IMR-90 (cell line): ENCODE data around the gene ACOXL. TPM values are rescaled to one million over a fixed set of nuclear protein-coding genes. Genes with fewer than 3 reads are reported as not detected.

Source experiments
- ATAC-seq: fragments of 200-7000 bp; cut with Tn5 transposase; 2 replicates; pipeline ENCODE4 v1.9.1; 2020; ENCODE audit warnings: low read depth, mild to moderate bottlenecking, moderate library complexity
- BruUV-seq: library from RNA; stranded (reverse); fragments of 400-500 nt; replicated peaks from 2 replicates; lab custom pipeline; 2021; lab: Mats Ljungman, UMichigan
- CTCF ChIA-PET: fragments of 300-600 bp; formaldehyde crosslinking; extraction: SDS; loops from one replicate; lab custom pipeline; 2021; ENCODE audit warnings: antibody characterized with exemption; lab: Yijun Ruan, JAX
- POLR2A ChIA-PET: fragments of 300-600 bp; sonication (Branson Sonifier 250); formaldehyde crosslinking; loops from one replicate; lab custom pipeline; 2022; ENCODE audit warnings: antibody characterized with exemption; ENCODE audit not compliant: unreplicated experiment; lab: Charles Lee
- DNase-seq: peaks from one replicate; pipeline ENCODE4 v3.0.0; 2013
- H2AFZ ChIP-seq: replicated peaks from 2 replicates; pipeline ENCODE3; 2013; ENCODE audit warnings: low read length, mild to moderate bottlenecking; ENCODE audit not compliant: poor library complexity
- H2AK5ac ChIP-seq: 2 replicates; pipeline ENCODE4 v1.6.1; 2013; ENCODE audit warnings: low read depth, low read length, inconsistent platforms
- H2AK9ac ChIP-seq: replicated peaks from 2 replicates; pipeline ENCODE3; 2013; ENCODE audit warnings: mild to moderate bottlenecking, low read depth, low read length, moderate library complexity; ENCODE audit not compliant: poor library complexity
- H2BK120ac ChIP-seq: 2 replicates; pipeline ENCODE4 v1.6.1; 2013; ENCODE audit warnings: low read depth, low read length, inconsistent platforms
- H2BK15ac ChIP-seq: 3 replicates; pipeline ENCODE4 v1.6.1; 2013; ENCODE audit warnings: low read depth, low read length, inconsistent platforms
- H2BK20ac ChIP-seq: 2 replicates; pipeline ENCODE4 v1.6.1; 2013; ENCODE audit warnings: low read depth, mild to moderate bottlenecking, inconsistent platforms, low read length, moderate library complexity
- H2BK5ac ChIP-seq: 2 replicates; pipeline ENCODE4 v1.6.1; 2013; ENCODE audit warnings: mild to moderate bottlenecking, low read depth, low read length, inconsistent platforms; ENCODE audit not compliant: poor library complexity, severe bottlenecking
- H3K14ac ChIP-seq: replicated peaks from 2 replicates; pipeline ENCODE4 v1.6.1; 2013; ENCODE audit warnings: low read depth, low read length, inconsistent platforms
- H3K18ac ChIP-seq: 2 replicates; pipeline ENCODE4 v1.6.1; 2013; ENCODE audit warnings: low read depth, low read length, control low read depth
- H3K23ac ChIP-seq: 2 replicates; pipeline ENCODE4 v1.6.1; 2013; ENCODE audit warnings: low read depth, low read length, inconsistent platforms
- H3K27ac ChIP-seq: 2 replicates; pipeline ENCODE4 v1.5.1; 2013; ENCODE audit warnings: mild to moderate bottlenecking, control low read depth, low read length; ENCODE audit not compliant: insufficient read depth
- H3K27me3 ChIP-seq: 2 replicates; pipeline ENCODE4 v1.6.1; 2013; ENCODE audit warnings: low read length; ENCODE audit not compliant: control insufficient read depth, insufficient read depth
- H3K36me3 ChIP-seq: 2 replicates; pipeline ENCODE4 v1.6.1; 2013; ENCODE audit warnings: low read length, mixed read lengths; ENCODE audit not compliant: control insufficient read depth, insufficient read depth
- H3K4ac ChIP-seq: 2 replicates; pipeline ENCODE4 v1.6.1; 2013; ENCODE audit warnings: low read depth, low read length, inconsistent platforms
- H3K4me1 ChIP-seq: 2 replicates; pipeline ENCODE4 v1.6.1; 2013; ENCODE audit warnings: low read length, mixed read lengths; ENCODE audit not compliant: control insufficient read depth, insufficient read depth
- H3K4me2 ChIP-seq: 2 replicates; pipeline ENCODE4 v1.6.1; 2013; ENCODE audit warnings: low read depth, mild to moderate bottlenecking, control low read depth, low read length, moderate library complexity
- H3K4me3 ChIP-seq: 2 replicates; pipeline ENCODE4 v1.5.1; 2013; ENCODE audit warnings: low read depth, mild to moderate bottlenecking, control low read depth, low read length, moderate library complexity; ENCODE audit not compliant: insufficient read depth
- H3K56ac ChIP-seq: 2 replicates; pipeline ENCODE4 v1.6.1; 2013; ENCODE audit warnings: low read length, inconsistent platforms; ENCODE audit not compliant: insufficient read depth; ENCODE audit errors: extremely low read depth
- H3K79me1 ChIP-seq, 2 experiments: 2 replicates each; pipeline ENCODE4 v1.6.1; 2013; ENCODE audit warnings: low read length in 2 of 2, inconsistent platforms in 1 of 2, low read depth in 1 of 2
- H3K9ac ChIP-seq: 2 replicates; pipeline ENCODE4 v1.6.1; 2013; ENCODE audit warnings: low read depth, low read length, control low read depth
- H3K9me1 ChIP-seq: 2 replicates; pipeline ENCODE4 v1.6.1; 2013; ENCODE audit warnings: low read length, inconsistent platforms; ENCODE audit not compliant: insufficient read depth
- H3K9me3 ChIP-seq: 2 replicates; pipeline ENCODE4 v1.6.1; 2013; ENCODE audit warnings: low read length; ENCODE audit not compliant: control insufficient read depth, insufficient read depth
- H4K20me1 ChIP-seq: 2 replicates; pipeline ENCODE4 v1.6.1; 2013; ENCODE audit warnings: low read length, inconsistent platforms; ENCODE audit not compliant: insufficient read depth
- H4K5ac ChIP-seq: 2 replicates; pipeline ENCODE4 v1.6.1; 2013; ENCODE audit warnings: mild to moderate bottlenecking, low read depth, low read length, control low read depth
- H4K8ac ChIP-seq, 2 experiments: 2 replicates each; pipeline ENCODE4 v1.6.1; 2013; ENCODE audit warnings: low read depth in 2 of 2, low read length in 2 of 2, control low read depth in 1 of 2, inconsistent platforms in 1 of 2
- H4K91ac ChIP-seq: 2 replicates; pipeline ENCODE4 v1.6.1; 2013; ENCODE audit warnings: low read depth, low read length, inconsistent platforms; ENCODE audit not compliant: insufficient read depth
- CTCF ChIP-seq: conservative IDR thresholded peaks from 2 replicates; pipeline ENCODE4 v1.5.1; 2012; ENCODE audit warnings: mild to moderate bottlenecking, low read depth, low read length, improper control_type of control experiment
- ELK1 ChIP-seq: fragments of 150-350 bp; IDR thresholded peaks from 2 replicates; pipeline ENCODE4 v1.6.1; 2016; ENCODE audit warnings: low read depth, mild to moderate bottlenecking, low read length, moderate library complexity, borderline replicate concordance
- MAFK ChIP-seq: IDR thresholded peaks from 2 replicates; pipeline ENCODE4 v1.6.1; 2012; ENCODE audit warnings: low read depth, low read length, improper control_type of control experiment
- MXI1 ChIP-seq: IDR thresholded peaks from 2 replicates; pipeline ENCODE4 v1.6.1; 2012; ENCODE audit warnings: low read depth, mild to moderate bottlenecking, low read length, moderate library complexity, borderline replicate concordance
- NFE2L2 ChIP-seq: fragments of 150-350 bp; IDR thresholded peaks from 2 replicates; pipeline ENCODE4 v1.6.1; 2016; ENCODE audit warnings: low read depth, mild to moderate bottlenecking, low read length
- RAD21 ChIP-seq: IDR thresholded peaks from 2 replicates; pipeline ENCODE4 v1.6.1; 2012; ENCODE audit warnings: low read length, improper control_type of control experiment
- RCOR1 ChIP-seq: IDR thresholded peaks from 2 replicates; pipeline ENCODE4 v1.6.1; 2012; ENCODE audit warnings: mild to moderate bottlenecking, low read length, improper control_type of control experiment; ENCODE audit not compliant: insufficient replicate concordance
- SMC3 ChIP-seq: fragments of 150-350 bp; IDR thresholded peaks from 2 replicates; pipeline ENCODE4 v1.6.1; 2016; ENCODE audit warnings: low read depth, mild to moderate bottlenecking, antibody characterized with exemption, low read length, moderate library complexity
- USF2 ChIP-seq: fragments of 150-350 bp; IDR thresholded peaks from 2 replicates; pipeline ENCODE4 v1.6.1; 2017; ENCODE audit warnings: mild to moderate bottlenecking, antibody characterized with exemption, low read length, low read depth
- WGBS, 2 experiments: methylation state at CpG; one replicate each; pipeline versions ENCODE4 v1.1.5 to v1.1.7; 2013; ENCODE audit warnings: missing lambda C conversion rate in 2 of 2; ENCODE audit not compliant: insufficient read length in 1 of 2; ENCODE audit errors: extremely low coverage in 2 of 2; 5-methylcytosine and 5-hydroxymethylcytosine counted together
- dilution Hi-C: fragments of 300-500 bp; cut with HindIII; formaldehyde crosslinking; loops from one replicate; pipeline ENCODE4 v1.14.3; 2018; ENCODE audit warnings: low sequenced_read_pairs; ENCODE audit not compliant: unreplicated experiment
- in situ Hi-C: fragments of 300-500 bp; cut with MboI; formaldehyde crosslinking; loops from 3 replicates; pipeline ENCODE4 v1.14.3; 2019; ENCODE audit warnings: low sequenced_read_pairs, inconsistent platforms, mixed read lengths
- intact Hi-C: fragments of 100-400 bp; cut with micrococcal nuclease; formaldehyde crosslinking; loops from 2 replicates; pipeline ENCODE4 v1.10.0; 2022
- polyA plus RNA-seq, 3 experiments: library from polyadenylated mRNA; depleted of rRNA; stranded (reverse); fragments of >200 nt; gene quantifications; 2 replicates each; pipeline ENCODE4 v1.2.3, GENCODE V29; 2012; ENCODE audit warnings: low replicate concordance in 1 of 3
- total RNA-seq: library from RNA; depleted of rRNA; stranded (reverse); fragments of >200 nt; gene quantifications from 2 replicates; pipeline ENCODE4 v1.2.3, GENCODE V29; 2012

The ACOXL gene
- total and polyA plus RNA-seq, 2 of the 4 experiments (the other 2 are of a cell fraction) = not detected

GRCh38 chr2:110774701-110775100 is 42.3 kb downstream of the ACOXL start:
- DNase-seq = no peak
- no peak overlapping the region for H2AK9ac ChIP-seq
- H2BK5ac ChIP-seq = no peak overlapping the region
- no CpG with 5 or more reads among the region's 2 CpGs for WGBS, 2 experiments
- peaks cover 34% of the 10 kb centered on the region for H3K27me3 ChIP-seq
- intact Hi-C loops (no loop called here), dilution Hi-C loops (no loop called here), in situ Hi-C loops (no loop called here)
- H3K79me1 ChIP-seq = no peaks in the 10 kb centered on the region
- H3K56ac ChIP-seq = no peak overlapping the region
- H3K14ac ChIP-seq = no peak overlapping the region
- no peak overlapping the region for H2BK120ac ChIP-seq
- H3K9me3 ChIP-seq = no peaks in the 10 kb centered on the region
- H2AK5ac ChIP-seq = no peak overlapping the region
- TF ChIP-seq USF2 (no peak), NFE2L2 (no peak), SMC3 (no peak), MAFK (no peak), ELK1 (no peak), RCOR1 (no peak), RAD21 (no peak), CTCF (no peak), MXI1 (no peak)
- no peaks in the 10 kb centered on the region for H3K36me3 ChIP-seq
- H3K18ac ChIP-seq = no peak overlapping the region
- H4K20me1 ChIP-seq = no peaks in the 10 kb centered on the region
- no peak overlapping the region for H2BK15ac ChIP-seq
- no TSS peak for BruUV-seq
- no peaks in the 10 kb centered on the region for H3K9me1 ChIP-seq
- no peak overlapping the region for H3K4me3 ChIP-seq
- no peak overlapping the region for H3K9ac ChIP-seq
- H3K4ac ChIP-seq = no peak overlapping the region
- no peak overlapping the region for H2BK20ac ChIP-seq
- POLR2A ChIA-PET = no interaction called here
- no peak overlapping the region for H4K8ac ChIP-seq
- no peak overlapping the region for H3K4me2 ChIP-seq
- H2AFZ ChIP-seq = no peak overlapping the region
- no peak overlapping the region for H3K27ac ChIP-seq
- ATAC-seq = no peak
- no peak overlapping the region for H4K91ac ChIP-seq
- H4K5ac ChIP-seq = no peak overlapping the region
- H3K23ac ChIP-seq = no peak overlapping the region
- 0 out of 2 replicates have a peak, but pooled peaks cover 1% of the 10 kb centered on the region for H3K4me1 ChIP-seq
- CTCF ChIA-PET = no interaction called here
